HG03342 (cell line): ENCODE data around the gene CNOT6.
"Not testable (repeated sequence)": the region's sequence is repeated elsewhere in the genome, so short reads cannot be mapped to it uniquely, and the experiment has no call there.

ENCODE experiments used
- ATAC-seq: cut with Tn5 transposase; IDR thresholded peaks from one replicate; pipeline ENCODE4 v1.9.1; 2021; ENCODE audit warnings: mild to moderate bottlenecking, moderate library complexity; ENCODE audit not compliant: unreplicated experiment

The CNOT6 gene

DNA sequence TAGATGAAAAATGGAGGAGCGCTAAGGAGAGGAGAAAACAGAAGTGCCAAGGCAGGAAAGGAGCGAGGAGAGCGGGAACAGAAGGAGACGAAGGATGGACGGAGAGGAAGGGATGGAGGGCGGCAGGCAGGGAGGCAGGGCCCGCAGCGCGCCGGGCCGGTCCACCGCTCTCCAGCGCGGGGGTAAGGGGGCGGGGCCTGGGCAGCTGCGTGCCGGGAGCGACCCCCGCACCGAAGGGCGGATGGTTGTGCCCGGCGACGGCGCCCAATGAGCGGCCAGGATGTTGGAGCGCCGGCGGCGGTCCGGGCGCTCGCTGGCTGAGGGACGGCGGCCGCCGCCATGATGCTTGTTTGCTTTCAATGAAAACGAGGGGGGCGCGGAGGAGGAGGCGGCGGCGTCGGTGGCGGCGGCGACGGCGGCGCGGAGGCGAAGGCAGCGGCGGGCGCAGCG, at the start of gene CNOT6:
Gene CNOT6 (plus strand): TSS at position 320 of the 450 bp plus-strand sequence. CDS start 34,898 bp downstream, outside the sequence.
- peak; percentile 93 for ATAC-seq

GRCh38 chr5:180454752-180455151, 39.4 kb upstream of the CNOT6 start:
- ATAC-seq: no peak

DNA sequence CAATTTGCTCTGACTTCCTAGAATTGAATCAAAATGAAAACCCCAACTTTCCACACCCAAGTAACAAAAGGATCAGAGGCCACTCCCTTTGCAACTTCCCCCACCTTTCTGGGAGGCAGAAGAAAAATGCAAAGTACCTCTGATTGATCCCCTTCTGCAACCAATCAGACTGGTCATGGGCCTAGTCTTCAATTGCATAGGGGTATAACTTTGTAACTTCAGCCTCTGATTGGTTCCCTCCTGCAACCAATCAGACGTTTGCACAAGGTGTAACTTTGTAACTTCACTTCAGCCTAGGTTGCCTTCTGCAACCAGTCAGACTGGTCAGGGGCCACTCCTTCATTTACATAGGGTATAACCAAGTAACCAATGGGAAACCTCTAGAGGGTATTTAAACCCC, 38.3 kb upstream of the CNOT6 start:
- ATAC-seq: no peak

DNA sequence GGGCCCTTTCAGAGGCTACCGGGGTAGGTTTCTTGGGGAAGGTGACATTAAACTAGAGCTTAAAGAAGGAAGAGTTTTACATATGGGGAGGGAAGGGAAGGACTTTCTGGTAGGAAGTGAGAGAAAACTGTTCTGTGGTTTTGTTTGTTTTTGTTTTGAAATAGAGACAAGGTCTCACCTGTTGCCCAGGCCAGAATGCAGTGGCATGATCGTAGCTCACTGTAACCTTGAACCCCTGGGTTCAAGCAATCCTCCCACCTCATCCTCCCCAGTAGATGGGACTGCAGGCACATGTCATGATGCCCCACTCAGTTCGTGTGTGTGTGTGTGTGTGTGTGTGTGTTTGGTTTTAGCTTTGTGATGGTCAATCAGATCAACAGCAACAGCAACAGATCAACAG, 37.4 kb upstream of the CNOT6 start:
- no peak for ATAC-seq

- not testable (repeated sequence) for ATAC-seq
Measured at GRCh38 chr5:180458852-180459673, 35.1 kb upstream of the CNOT6 start.

- ATAC-seq: not testable (repeated sequence)
Measured at GRCh38 chr5:180459674-180460142, 34.5 kb upstream of the CNOT6 start.

- ATAC-seq: no peak
Measured at GRCh38 chr5:180460834-180461233, 33.3 kb upstream of the CNOT6 start.

- no peak for ATAC-seq
Measured at GRCh38 chr5:180461303-180461702, 32.9 kb upstream of the CNOT6 start.

DNA sequence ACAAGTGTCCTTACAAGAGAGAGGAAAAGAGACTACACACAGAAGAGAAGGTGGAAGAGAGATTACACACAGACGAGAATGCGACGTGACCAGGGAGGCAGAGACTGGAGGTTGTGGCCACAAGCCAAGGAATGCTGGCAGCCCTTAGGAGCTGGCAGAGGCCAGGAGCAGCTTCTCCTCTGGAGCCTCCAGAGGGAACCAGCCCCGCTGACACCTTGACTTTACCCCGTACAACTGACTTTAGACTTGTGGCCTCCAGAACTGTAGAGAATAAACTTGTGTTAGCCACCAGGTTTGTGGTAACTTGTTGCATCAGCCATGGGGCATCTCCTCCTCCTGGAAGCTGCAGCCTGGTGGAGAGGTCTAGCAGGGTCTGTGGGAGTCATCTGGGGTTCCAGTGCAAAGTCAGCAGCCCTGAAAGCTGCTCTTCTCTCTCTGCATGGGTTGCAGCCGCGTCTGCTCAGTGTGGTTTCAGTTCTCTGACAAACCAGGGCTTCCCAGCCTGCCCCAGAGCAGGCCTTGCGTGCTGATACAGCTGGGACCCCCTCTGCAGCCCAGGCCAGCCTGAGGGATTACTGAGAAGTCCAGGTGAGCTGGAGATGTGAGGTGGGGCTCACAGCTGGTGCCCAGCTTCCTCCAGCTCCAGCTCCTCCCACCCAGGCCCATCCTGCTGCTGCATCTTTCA, 30.8 kb upstream of the CNOT6 start:
- no peak for ATAC-seq

DNA sequence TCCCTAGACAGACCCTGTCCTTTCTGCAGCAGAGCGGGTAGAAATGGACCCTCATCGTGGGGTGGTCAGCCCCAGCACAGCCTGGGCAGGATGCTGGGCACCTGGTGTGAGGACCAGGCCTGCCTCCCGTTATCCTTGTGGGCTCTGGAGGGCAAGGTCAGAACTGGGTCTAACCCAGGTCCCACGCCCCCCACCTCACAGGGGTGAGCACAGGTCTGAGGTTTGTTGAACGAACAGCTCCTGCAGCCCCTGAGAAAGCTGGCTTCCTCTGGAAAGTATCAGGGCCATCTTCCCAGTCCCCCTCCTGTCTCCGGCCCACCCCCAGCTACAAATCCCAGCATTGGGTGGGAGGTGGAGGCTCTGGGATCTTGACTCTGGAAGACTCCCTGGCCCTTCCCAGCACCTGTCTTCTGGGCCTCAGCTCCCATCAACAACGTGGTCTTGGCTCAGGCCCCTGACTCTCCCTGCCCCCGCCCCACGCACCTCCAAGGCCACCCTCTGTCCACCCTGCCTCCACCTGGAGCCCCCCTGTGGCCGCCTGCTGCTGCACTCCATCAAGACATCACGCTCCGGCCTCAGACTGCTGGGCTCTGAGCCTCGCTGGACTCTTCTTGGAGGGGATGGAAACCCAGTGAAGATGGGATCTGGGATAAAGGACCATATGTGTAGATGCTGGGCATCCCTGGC, 30.1 kb upstream of the CNOT6 start:
- ATAC-seq: no peak

- no peak for ATAC-seq
Measured at GRCh38 chr5:180464603-180464970, 29.6 kb upstream of the CNOT6 start.

DNA sequence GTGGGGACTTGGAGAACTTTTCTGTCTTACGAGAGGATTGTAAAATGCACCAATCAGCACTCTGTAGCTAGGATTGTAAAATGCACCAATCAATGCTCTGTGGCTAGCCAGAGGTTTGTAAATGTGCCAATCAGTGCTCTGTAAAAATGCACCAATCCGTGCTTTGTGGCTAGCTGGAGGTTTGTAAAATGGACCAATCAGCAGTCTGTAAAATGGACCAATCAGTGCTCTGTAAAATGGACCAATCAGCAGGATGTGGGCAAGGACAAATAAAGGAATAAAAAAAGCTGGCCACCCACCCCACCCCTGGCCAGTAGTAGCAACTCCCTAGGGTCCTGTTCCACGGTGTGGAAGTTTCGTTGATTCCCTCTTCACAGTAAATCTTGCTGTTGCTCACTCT, 29.1 kb upstream of the CNOT6 start:
- ATAC-seq: not testable (repeated sequence)

GRCh38 chr5:180466316-180466715, 27.9 kb upstream of the CNOT6 start:
- no peak for ATAC-seq

- no peak for ATAC-seq
Measured at GRCh38 chr5:180467028-180467975, 26.9 kb upstream of the CNOT6 start.

DNA sequence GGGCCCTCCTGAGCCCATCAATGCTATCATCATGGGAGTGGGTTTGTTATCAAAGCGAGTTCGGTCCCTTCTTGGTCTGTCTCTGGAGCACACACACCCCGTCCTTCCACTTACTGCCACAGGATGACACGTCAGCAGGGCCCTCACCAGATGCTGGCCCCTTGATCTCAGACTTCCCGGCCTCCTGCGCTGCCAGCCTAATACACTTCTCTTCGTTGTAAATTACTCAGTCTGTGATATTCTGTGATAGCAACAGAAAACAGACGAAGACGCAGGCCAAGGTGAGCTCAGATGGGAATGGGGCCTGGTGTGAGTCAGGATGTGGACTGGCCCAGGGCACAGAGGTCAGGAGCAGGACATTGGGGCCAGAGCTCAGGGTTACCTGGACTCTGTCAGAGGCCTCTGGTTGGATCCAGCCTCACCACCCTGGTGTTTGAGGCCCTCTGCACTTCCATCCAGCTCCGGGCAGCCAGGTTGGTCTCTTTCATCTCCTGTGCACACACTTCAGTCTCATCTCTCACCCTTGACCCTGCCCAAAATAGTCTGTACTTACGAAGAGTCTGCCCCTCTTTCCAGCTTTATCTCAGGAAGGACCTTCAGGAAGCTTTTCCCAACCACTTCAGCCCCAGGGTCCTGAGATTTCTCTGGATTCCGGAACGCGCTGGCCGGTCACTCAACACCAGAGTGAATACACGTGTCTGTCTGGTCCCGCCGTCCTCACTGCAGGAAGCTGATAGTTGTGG, 26.0 kb upstream of the CNOT6 start:
- ATAC-seq: no peak

DNA sequence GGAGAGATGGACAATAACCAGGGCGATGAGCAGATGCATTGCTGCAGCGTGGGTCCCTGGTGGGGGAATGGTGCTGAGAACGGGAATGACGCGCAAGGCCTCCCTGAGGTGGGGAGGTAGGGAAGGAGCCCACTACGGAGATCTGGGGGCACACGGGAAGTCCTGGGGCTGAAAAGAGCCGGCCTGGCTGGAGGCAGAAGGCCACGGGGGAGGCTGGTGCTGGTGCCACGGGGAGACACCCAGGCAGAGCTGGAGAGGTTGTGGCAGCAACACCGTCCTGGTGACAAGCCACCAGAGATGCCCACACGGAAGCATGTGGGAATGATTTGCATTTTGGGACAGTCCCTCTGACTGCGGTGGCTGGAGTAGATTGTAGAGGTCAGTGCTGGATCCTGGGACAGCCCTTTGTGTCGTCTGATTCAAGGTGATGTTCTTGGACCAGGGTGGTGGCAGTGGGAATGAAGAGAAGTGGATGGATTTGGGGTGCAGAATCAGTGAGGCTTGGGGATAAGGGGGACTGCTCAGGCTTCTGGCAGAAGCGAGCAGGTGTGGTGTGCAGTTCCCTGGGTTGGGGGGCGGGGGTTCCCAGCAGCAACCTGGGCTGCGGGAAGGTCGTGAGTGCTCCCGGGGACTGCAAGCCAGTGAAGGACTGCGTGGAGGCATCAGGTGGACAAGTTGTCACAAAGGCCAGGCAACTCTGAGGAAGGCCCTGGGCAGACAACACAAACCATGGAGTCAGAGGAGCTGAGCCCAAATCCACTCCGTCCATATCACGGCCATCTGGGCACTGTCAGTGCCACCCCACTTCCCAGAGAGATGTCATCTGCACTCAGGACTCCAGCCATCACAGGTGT, 25.2 kb upstream of the CNOT6 start:
- ATAC-seq: no peak

GRCh38 chr5:180469586-180469865, 24.7 kb upstream of the CNOT6 start:
- no peak for ATAC-seq

DNA sequence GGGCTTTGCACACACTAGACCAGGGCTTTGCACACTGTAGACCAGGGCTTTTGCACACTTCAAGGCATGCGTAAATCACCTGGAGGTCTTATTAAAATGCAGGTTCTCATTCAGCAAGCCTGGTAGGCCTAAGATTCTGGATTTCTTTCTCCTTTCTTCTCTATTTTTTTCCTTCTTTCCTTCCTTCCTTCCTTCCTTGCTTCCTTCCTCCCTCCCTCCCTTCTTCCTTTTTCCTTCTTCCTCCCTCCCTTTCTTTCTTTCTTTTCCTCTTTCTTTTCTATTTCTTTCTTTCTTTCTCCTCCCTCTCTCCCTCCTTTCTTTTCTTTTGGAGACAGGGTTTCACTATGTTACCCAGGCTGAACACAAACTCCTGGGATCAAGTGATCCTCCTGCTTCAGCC, 24.3 kb upstream of the CNOT6 start:
- no peak for ATAC-seq

- no peak for ATAC-seq
Measured at GRCh38 chr5:180470361-180470760, 23.8 kb upstream of the CNOT6 start.
